ENCODE data around the gene LDLRAD3. TPM values are rescaled to one million over a fixed set of nuclear protein-coding genes. Genes with fewer than 3 reads are reported as not detected.

LDLRAD3 gene
- total and polyA plus RNA-seq, 12 donors = 0.87 to 5.1 (median 1.7) TPM

GRCh38 chr11:36089920-36090319 lies 146.1 kb downstream of the LDLRAD3 start:
- Histone ChIP-seq H3K36me3 (peaks cover 0 to 21% (median 0%) of the 10 kb centered on the region in 9 donors), H3K27me3 (peaks cover 0 to 10% (median 0%) of the 10 kb centered on the region in 7 donors), H3K9me3 (peaks cover 0 to 30% (median 7%) of the 10 kb centered on the region in 11 donors), H3K27ac (no peak overlapping the region), H3K4me1 (peaks cover 0 to 23% (median 5%) of the 10 kb centered on the region in 9 donors), H3K4me3 (no peak overlapping the region)
- DNase-seq (no peak), ATAC-seq (no peak)
- intact Hi-C loops (cut with DNase I) = no loop called here
- TF ChIP-seq, protein P1, sequence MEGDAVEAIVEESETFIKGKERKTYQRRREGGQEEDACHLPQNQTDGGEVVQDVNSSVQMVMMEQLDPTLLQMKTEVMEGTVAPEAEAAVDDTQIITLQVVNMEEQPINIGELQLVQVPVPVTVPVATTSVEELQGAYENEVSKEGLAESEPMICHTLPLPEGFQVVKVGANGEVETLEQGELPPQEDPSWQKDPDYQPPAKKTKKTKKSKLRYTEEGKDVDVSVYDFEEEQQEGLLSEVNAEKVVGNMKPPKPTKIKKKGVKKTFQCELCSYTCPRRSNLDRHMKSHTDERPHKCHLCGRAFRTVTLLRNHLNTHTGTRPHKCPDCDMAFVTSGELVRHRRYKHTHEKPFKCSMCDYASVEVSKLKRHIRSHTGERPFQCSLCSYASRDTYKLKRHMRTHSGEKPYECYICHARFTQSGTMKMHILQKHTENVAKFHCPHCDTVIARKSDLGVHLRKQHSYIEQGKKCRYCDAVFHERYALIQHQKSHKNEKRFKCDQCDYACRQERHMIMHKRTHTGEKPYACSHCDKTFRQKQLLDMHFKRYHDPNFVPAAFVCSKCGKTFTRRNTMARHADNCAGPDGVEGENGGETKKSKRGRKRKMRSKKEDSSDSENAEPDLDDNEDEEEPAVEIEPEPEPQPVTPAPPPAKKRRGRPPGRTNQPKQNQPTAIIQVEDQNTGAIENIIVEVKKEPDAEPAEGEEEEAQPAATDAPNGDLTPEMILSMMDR (IDR thresholded peaks at IDR 0.05) = no peak

- peaks cover 0 to 23% (median 6%) of the 10 kb centered on the region in 11 donors for H3K9me3 ChIP-seq
- TF ChIP-seq, protein P1 (IDR thresholded peaks at IDR 0.05) = no peak
- DNase-seq (no peak), ATAC-seq (no peak)
- intact Hi-C loops (cut with DNase I) = no loop called here
- H3K27me3 ChIP-seq = peaks cover 0 to 10% (median 0%) of the 10 kb centered on the region in 7 donors
- 81 to 87% methylated on average over 10 of the region's 10 CpGs for WGBS, 2 donors
- no peak overlapping the region for H3K4me3 ChIP-seq
- peak overlapping the region in 1 of 10 donors; percentile 20 for H3K27ac ChIP-seq
- H3K4me1 ChIP-seq = peaks cover 0 to 23% (median 5%) of the 10 kb centered on the region in 9 donors
- H3K36me3 ChIP-seq = peaks cover 0 to 15% (median 0%) of the 10 kb centered on the region in 9 donors
These were observed 146.7 kb downstream of the LDLRAD3 start for GRCh38 chr11:36090356-36091109.

DNA sequence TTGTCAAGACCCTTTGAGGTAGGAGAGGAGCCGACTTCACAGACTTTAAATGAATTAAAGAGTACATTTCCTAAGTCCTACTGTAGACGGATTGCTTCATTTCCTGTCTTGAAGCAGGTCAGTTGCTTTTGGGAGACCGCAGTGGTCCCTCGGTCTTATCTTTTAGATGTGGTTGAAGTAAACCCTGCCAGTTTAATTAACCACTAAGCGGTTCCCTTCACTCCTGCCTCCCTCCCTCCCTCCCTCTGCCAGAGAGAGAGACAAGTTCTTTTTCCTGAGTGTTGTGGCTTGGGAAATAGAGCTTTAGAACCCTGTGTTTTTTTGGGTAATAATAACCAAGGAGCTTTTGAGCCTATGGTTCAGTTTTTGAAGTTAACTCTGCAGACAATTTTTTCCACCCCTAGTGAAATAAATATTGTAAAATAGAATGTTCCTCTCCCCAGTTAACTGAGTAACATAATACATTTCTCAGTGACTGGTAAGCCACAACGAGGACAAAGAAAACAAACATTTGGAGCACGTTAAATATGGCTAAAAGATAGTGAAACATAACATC lies 147.5 kb downstream of the LDLRAD3 start:
- peaks cover 0 to 7% (median 0%) of the 10 kb centered on the region in 9 donors for H3K36me3 ChIP-seq
- no peak for DNase-seq
- no peak overlapping the region for H3K4me3 ChIP-seq
- intact Hi-C loops (cut with DNase I) = no loop called here
- WGBS, 2 donors = 45 to 61% methylated on average over 7 of the region's 7 CpGs
- peak in 2 of 8 donors; percentile 19 to 40 for ATAC-seq
- peaks cover 0 to 23% (median 5%) of the 10 kb centered on the region in 9 donors for H3K4me1 ChIP-seq
- H3K27me3 ChIP-seq = peaks cover 0 to 13% (median 0%) of the 10 kb centered on the region in 7 donors
- H3K27ac ChIP-seq = peak overlapping the region in 1 of 10 donors; percentile 3
- TF ChIP-seq, protein P1 (IDR thresholded peaks at IDR 0.05) = no peak
- peaks cover 0 to 18% (median 6%) of the 10 kb centered on the region in 11 donors for H3K9me3 ChIP-seq

DNA sequence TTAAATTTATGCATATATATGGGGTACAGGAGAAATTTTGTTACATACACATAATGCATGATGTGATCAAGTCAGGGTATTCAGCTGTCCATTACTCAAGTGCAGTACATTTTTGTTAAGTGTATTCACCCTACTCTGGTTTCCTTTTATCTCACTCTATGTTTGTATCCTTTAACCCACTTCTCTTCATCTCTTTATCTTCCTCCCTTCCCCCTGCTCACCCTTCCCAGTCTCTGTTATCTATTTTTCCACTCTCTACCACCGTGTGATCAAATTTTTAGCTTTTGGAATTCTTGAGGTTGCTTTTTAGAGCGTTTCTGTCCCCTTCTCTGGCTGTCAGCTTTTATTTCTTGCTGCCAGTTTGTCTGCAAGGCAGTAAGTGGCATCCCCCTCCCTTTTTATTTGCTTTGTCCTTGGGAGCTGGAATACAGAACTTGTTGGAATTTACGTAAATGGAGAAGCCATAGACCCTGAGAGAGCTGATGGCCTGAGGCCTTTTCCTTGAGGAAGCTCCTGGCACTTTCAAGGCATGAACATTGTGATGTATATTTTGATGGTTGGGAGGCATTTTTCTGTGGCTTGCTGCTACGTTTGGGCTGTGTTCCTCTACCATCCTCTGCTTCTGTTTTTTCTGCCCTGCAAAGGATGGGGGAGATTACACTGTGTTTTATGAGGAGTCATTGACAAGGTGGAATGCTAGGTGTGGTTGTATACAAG lies 148.6 kb downstream of the LDLRAD3 start:
- ATAC-seq (no peak), DNase-seq (no peak)
- Histone ChIP-seq H3K4me1 (peaks cover 0 to 23% (median 5%) of the 10 kb centered on the region in 9 donors), H3K36me3 (peaks cover 0 to 7% (median 0%) of the 10 kb centered on the region in 9 donors), H3K27ac (no peak overlapping the region), H3K27me3 (peaks cover 0 to 14% (median 0%) of the 10 kb centered on the region in 7 donors), H3K9me3 (peaks cover 0 to 16% (median 3%) of the 10 kb centered on the region in 11 donors), H3K4me3 (no peak overlapping the region)
- WGBS, 2 donors = 62 to 69% methylated on average over 4 of the region's 4 CpGs
- intact Hi-C loops (cut with DNase I) = no loop called here
- TF ChIP-seq, protein P1 (IDR thresholded peaks at IDR 0.05) = no peak
